Endothelial cell of umbilical vein (primary cell): ENCODE measurements around the gene RPL34.

Experiments used
- POLR2AphosphoS5 ChIP-seq: IDR thresholded peaks from 2 replicates; pipeline ENCODE4 v1.6.1; 2012; ENCODE audit warnings: low read depth, mild to moderate bottlenecking, control low read depth, low read length, moderate library complexity; ENCODE audit not compliant: insufficient read depth
- TF ChIP-seq, protein P1 (sequence below), 2 donors: IDR thresholded peaks; 1 replicate in 1 of 2; 2 replicates in 1 of 2; pipeline ENCODE4 v1.5.1; 2011; ENCODE audit warnings: low read length in 2 of 2, mild to moderate bottlenecking in 2 of 2, moderate library complexity in 2 of 2, control low read depth in 1 of 2, inconsistent platforms in 1 of 2, low read depth in 1 of 2; ENCODE audit not compliant: insufficient read depth in 1 of 2; ENCODE audit errors: extremely low read depth in 1 of 2
- TF ChIP-seq, protein P2 (sequence below): IDR thresholded peaks from 2 replicates; pipeline ENCODE4 v1.6.1; 2011; ENCODE audit not compliant: insufficient read depth, insufficient read length

DNA sequence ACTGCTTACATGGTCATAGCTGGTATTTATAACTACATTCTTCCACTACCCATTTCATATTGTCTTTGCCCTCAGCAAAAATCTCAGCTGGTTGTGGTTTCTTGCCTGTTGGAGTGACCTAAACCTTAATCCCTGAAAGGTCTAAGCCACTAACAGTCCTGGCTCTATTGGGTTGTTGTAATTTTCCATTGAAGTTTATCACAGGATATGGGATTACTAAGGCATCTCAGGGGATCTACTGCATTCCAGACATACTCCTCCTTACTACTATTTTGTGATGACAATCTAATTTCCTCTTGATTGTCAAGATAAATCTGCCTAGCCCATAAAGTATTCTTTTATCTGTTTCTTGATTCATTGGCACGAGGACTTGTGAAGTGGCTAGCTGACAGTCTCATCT is 23.9 kb downstream of the RPL34 start:
- TF ChIP-seq, protein P1, sequence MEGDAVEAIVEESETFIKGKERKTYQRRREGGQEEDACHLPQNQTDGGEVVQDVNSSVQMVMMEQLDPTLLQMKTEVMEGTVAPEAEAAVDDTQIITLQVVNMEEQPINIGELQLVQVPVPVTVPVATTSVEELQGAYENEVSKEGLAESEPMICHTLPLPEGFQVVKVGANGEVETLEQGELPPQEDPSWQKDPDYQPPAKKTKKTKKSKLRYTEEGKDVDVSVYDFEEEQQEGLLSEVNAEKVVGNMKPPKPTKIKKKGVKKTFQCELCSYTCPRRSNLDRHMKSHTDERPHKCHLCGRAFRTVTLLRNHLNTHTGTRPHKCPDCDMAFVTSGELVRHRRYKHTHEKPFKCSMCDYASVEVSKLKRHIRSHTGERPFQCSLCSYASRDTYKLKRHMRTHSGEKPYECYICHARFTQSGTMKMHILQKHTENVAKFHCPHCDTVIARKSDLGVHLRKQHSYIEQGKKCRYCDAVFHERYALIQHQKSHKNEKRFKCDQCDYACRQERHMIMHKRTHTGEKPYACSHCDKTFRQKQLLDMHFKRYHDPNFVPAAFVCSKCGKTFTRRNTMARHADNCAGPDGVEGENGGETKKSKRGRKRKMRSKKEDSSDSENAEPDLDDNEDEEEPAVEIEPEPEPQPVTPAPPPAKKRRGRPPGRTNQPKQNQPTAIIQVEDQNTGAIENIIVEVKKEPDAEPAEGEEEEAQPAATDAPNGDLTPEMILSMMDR (IDR thresholded peaks at IDR 0.05; ENCODE audit: extremely low read depth in 1 of 2, insufficient read depth in 1 of 2, low read depth in 1 of 2, low read length in 2 of 2), result no peak
- TF ChIP-seq POLR2AphosphoS5, result no peak
- TF ChIP-seq, protein P2, sequence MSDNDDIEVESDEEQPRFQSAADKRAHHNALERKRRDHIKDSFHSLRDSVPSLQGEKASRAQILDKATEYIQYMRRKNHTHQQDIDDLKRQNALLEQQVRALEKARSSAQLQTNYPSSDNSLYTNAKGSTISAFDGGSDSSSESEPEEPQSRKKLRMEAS, result no peak
